ENCODE data around the gene C5orf52. TPM values are rescaled to one million over a fixed set of nuclear protein-coding genes. Genes with fewer than 3 reads are reported as not detected.
"Not testable (repeated sequence)": the region's sequence is repeated elsewhere in the genome, so short reads cannot be mapped to it uniquely, and the experiment has no call there.

The C5orf52 gene
- total RNA-seq, 1 donor from 2014 or later = not detected

DNA sequence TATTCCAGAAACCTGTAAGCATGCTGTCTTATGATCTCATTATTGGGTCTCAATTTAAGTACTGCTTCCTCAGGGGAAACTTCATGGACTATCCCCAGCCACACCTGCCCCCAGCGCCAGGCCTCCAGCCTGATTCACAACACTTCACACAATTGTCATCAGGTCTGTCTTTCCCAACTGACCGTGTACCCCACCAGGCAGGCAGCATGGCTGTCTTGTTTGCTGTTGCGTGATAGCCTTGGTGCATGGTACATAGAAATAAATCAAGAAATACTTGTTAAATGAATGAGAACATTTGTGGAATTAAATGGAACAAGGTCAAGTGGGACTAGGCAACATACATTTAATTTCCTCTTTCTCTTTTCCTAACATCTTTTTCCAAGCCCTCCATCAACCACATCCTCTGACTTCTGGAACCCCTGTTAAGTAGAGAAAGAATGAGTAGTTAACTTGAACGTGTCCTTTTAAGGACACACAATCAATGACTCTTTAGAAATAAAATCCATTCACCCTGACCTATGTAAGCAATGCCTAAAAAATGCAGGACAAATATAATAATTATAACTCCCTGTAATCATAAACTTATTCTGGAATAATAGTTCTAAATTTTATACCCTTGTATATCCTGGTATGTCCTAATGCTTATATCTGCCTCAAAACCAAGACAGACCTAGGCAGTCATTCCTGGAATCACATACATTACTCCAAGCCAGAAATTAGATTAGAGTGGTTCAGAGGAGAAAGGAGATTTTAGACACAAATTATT is 42.7 kb downstream of the C5orf52 start:
- ATAC-seq (no peak), DNase-seq (no peak)
- intact Hi-C loops (cut with micrococcal nuclease) = loop anchor here (10.0 kb wide), 1 partner anchor 129 kb away; no protein-coding TSS in a partner anchor

DNA sequence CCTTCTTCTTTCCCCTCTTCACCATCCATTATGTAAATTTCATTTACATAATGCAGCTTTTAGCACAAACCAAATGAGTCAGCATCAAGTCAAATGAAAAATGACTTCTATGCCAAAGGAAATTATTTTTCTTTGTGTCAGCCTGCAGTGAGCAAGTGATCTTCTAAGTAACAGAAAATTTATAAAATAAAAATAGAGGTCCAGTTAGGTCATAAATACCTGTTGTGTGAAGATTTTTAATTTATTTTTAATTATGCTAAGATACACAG is 43.2 kb downstream of the C5orf52 start:
- ATAC-seq (no peak), DNase-seq (no peak)
- intact Hi-C loops (cut with micrococcal nuclease) = loop anchor here (10.0 kb wide), 1 partner anchor 130 kb away; no protein-coding TSS in a partner anchor

DNA sequence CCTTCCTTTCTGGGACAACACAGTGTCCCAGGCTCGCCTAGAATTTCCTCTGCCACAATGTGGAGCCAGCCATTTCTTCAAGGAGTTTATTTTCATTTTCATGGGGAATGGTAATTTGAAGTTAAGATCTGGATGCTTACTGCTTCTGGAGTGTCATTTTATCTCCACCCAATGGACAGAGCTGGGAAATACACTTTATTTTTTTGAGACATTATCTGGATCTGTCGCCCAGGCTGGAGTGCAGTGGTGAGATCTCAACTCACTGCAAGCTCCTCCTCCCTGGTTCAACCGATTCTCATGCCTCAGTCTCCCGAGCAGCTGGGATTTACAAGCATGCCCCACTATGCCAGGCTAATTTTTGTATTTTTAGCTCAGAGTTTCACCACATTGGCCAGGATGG is 47.2 kb downstream of the C5orf52 start:
- intact Hi-C loops (cut with micrococcal nuclease) = loop anchor here (5.0 to 10.0 kb wide), 2 partner anchors 134 to 286 kb away; no protein-coding TSS in a partner anchor
- DNase-seq (no peak), ATAC-seq (peak; percentile 95)

DNA sequence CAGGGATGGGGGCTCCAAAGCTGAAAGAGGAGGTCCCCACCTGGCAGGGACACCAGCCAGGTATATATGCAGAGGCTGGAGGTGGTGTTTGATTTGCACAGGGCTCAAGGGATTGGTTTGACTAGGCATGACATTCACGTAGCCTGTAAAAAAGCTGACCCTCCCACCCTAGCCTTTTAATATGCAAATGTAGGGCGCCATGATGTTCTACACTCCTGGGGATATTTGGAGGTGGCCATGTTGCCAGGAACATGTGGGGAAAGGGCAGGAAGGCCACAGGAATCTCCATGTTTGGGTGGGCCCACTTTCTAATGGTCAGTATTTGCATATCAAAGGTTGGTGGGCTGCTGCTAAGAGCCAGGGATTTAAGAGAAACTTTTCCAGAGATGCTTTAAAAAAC is 47.9 kb downstream of the C5orf52 start:
- intact Hi-C loops (cut with micrococcal nuclease) = loop anchor here (5.0 to 10.0 kb wide), 2 partner anchors 134 to 287 kb away; no protein-coding TSS in a partner anchor
- ATAC-seq (no peak), DNase-seq (no peak)

DNA sequence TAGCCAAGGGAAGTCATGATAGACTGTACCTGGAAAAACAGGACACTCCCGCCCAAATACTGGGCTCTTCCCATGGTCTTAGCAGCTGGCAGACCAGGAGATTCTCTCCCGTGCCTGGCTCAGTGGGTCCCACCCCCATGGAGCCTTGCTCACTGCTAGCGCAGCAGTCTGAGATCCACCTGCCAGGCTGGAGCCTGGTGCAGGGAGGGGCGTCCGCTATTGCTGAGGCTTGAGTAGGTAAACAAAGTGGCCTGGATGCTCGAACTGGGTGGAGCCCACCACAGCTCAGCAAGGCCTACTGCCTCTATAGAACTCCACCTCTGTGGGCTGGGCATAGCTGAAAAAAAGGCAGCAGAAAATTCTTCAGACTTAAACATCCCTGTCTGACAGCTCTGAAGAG is 49.8 kb downstream of the C5orf52 start:
- ATAC-seq (no peak), DNase-seq (no peak)
- intact Hi-C loops (cut with micrococcal nuclease) = no loop called here

DNA sequence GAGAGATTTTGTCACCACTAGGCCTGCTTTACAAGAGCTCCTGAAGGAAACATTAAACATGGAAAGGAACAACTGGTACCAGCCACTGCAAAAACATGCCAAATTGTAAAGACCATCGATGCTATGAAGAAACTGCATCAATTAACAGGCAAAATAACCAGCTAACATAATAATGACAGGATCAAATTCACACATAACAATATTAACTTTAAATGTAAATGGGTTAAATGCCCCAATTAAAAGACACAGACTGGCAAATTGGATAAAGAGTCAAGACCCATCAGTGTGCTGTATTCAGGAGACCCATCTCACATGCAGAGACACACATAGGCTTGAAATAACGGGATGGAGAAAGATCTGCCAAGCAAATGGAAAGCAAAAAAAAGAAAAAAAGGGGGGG is 51.6 kb downstream of the C5orf52 start:
- DNase-seq, ATAC-seq: not testable (repeated sequence)

DNA sequence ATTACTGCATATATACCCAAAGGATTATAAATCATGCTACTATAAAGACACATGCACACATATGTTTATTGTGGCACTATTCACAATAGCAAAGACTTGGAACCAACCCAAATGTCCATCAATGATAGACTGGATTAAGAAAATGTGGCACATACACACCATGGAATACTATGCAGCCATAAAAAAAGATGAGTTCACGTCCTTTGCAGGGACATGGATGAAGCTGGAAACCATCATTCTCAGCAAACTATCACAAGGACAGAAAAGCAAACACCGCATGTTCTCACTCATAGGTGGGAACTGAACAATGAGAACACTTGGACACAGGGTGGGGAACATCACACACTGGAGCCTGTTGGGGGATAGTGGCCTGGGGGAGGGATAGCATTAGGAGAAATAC is 55.3 kb downstream of the C5orf52 start:
- intact Hi-C loops (cut with micrococcal nuclease); ATAC-seq; DNase-seq: not testable (repeated sequence)

More for the DNA sequence above, 51.6 kb downstream of the C5orf52 start:
- intact Hi-C loops (cut with micrococcal nuclease) = not testable (repeated sequence)

DNA sequence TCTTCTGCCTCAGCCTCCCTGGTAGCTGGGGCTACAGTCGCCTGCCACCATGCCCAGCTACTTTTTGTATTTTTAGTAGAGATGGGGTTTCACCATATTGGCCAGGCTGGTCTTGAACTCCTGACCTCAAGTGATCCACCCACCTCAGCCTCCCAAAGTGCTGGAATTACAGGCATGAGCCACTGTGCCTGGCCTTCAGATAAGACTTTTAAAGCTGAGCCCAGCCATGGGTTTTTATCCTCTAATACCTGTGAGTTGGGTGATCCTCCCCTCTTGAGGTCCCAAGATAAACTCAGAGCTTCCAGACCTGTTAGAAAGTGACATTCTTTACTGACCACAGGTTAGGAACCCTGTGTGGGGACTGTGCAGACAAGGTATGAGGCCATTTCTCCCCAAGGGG is 56.5 kb downstream of the C5orf52 start:
- DNase-seq; intact Hi-C loops (cut with micrococcal nuclease); ATAC-seq: not testable (repeated sequence)

Other genes starting within 250 kb of the C5orf52 start
- gene NIPAL4, start 211.3 kb upstream of the C5orf52 start, total RNA-seq = not detected
- 9.3 TPM for gene ADAM19, start 95.8 kb upstream of the C5orf52 start, total RNA-seq
- not detected for gene SOX30, start 19.1 kb upstream of the C5orf52 start, total RNA-seq
- 5.3 TPM for gene THG1L, start 59.9 kb downstream of the C5orf52 start, total RNA-seq
- 1.7 TPM for gene LSM11, start 72.2 kb downstream of the C5orf52 start, total RNA-seq
- gene CLINT1, start 187.6 kb downstream of the C5orf52 start, total RNA-seq = 51.9 TPM